Esophagus muscularis mucosa (tissue), 4 donors: ENCODE results near the gene ANK3.

ENCODE experiments used
- EP300 ChIP-seq: sonication (generic); formaldehyde crosslinking; IDR thresholded peaks from one replicate; pipeline ENCODE4 v1.6.1; 2017; ENCODE audit warnings: antibody characterized with exemption
- POLR2A ChIP-seq: fragments of 450-650 bp; IDR thresholded peaks from one replicate; pipeline ENCODE4 v1.6.1; 2017; ENCODE audit warnings: antibody characterized with exemption, moderate library complexity, mild to moderate bottlenecking, low read depth
- TF ChIP-seq, protein P1 (sequence below), 3 experiments: fragments of 200-600 bp in 2 of 3; fragments of 450-650 bp in 1 of 3; sonication (generic) in 2 of 3; IDR thresholded peaks; one replicate each; pipeline ENCODE4 v1.5.1; 2017 to 2019; ENCODE audit warnings: antibody characterized with exemption in 3 of 3, mild to moderate bottlenecking in 2 of 3, moderate library complexity in 1 of 3

DNA sequence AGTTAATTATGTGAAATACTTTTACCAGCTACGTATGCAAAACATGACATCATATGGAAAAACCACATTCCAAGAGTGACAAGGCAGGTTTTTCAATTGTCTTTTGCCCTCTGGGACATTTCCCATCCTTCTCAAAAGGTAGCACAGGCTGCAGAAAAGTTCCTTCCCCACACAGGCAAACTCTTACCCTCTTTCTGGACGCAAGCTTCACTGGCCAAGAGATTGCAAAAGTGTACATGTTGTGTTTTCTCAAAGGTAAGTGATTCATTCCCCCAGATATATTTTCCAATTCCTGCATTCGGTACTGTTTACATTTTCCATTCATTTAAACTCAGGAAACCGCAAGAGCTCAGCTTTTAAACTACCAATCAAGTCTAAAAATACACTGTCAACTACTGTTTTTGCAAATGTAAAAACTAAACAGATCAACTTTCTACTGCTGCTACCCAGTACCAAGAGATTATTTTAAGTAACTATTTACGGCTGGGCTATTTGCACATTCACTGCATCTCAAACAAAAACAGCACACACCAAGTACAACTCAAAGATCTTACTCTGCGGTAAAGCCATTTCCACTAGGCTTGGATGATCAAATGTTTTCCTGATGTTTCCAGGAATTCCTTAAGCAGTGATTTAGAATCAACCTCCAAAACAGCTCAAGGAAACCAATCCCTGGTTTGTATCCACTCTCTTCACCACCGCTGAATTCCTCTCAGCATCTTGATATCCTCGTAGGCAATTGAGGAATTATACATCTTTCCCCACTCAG is 249.7 kb downstream of the ANK3 start:
- TF ChIP-seq EP300 (no peak), POLR2A (no peak)
- TF ChIP-seq, protein P1, sequence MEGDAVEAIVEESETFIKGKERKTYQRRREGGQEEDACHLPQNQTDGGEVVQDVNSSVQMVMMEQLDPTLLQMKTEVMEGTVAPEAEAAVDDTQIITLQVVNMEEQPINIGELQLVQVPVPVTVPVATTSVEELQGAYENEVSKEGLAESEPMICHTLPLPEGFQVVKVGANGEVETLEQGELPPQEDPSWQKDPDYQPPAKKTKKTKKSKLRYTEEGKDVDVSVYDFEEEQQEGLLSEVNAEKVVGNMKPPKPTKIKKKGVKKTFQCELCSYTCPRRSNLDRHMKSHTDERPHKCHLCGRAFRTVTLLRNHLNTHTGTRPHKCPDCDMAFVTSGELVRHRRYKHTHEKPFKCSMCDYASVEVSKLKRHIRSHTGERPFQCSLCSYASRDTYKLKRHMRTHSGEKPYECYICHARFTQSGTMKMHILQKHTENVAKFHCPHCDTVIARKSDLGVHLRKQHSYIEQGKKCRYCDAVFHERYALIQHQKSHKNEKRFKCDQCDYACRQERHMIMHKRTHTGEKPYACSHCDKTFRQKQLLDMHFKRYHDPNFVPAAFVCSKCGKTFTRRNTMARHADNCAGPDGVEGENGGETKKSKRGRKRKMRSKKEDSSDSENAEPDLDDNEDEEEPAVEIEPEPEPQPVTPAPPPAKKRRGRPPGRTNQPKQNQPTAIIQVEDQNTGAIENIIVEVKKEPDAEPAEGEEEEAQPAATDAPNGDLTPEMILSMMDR (IDR thresholded peaks at IDR 0.05) = no peak
